C1 segment of cervical spinal cord (tissue), 14 donors: Measurements from ENCODE around the gene PDZD8.

Experiments
- DNase-seq, 14 donors: peaks; one replicate each; lab custom pipeline; 2025; lab: John Stamatoyannopoulos, UW

The PDZD8 gene

GRCh38 chr10:117375360-117376178, at the start of gene PDZD8:
TSS of gene PDZD8 (minus strand) at chr10:117375440. CDS start at chr10:117375227, 213 bp downstream.
- peak; percentile 63 to 96 (median 88) for DNase-seq

GRCh38 chr10:117424171-117424570, 48.9 kb upstream of the PDZD8 start:
- no peak for DNase-seq

GRCh38 chr10:117421985-117422384, 46.7 kb upstream of the PDZD8 start:
- no peak for DNase-seq

GRCh38 chr10:117420768-117421167, 45.5 kb upstream of the PDZD8 start:
- DNase-seq = no peak

GRCh38 chr10:117419921-117420320, 44.7 kb upstream of the PDZD8 start:
- no peak for DNase-seq

GRCh38 chr10:117419159-117419558, 43.9 kb upstream of the PDZD8 start:
- DNase-seq = no peak

- DNase-seq = no peak
Observed at GRCh38 chr10:117418121-117418520, 42.9 kb upstream of the PDZD8 start.

- no peak for DNase-seq
Observed at GRCh38 chr10:117417196-117417595, 42.0 kb upstream of the PDZD8 start.

- DNase-seq = no peak
Observed at GRCh38 chr10:117413928-117414618, 38.8 kb upstream of the PDZD8 start.

GRCh38 chr10:117412469-117413010, 37.3 kb upstream of the PDZD8 start:
- no peak for DNase-seq

- no peak for DNase-seq
Observed at GRCh38 chr10:117411479-117412399, 36.5 kb upstream of the PDZD8 start.

GRCh38 chr10:117410557-117410956, 35.3 kb upstream of the PDZD8 start:
- DNase-seq = no peak

GRCh38 chr10:117409549-117410305, 34.5 kb upstream of the PDZD8 start:
- DNase-seq = no peak

- no peak for DNase-seq
Observed at GRCh38 chr10:117408436-117409384, 33.5 kb upstream of the PDZD8 start.

- no peak for DNase-seq
Observed at GRCh38 chr10:117405730-117406129, 30.5 kb upstream of the PDZD8 start.

- no peak for DNase-seq
Observed at GRCh38 chr10:117400329-117400728, 25.1 kb upstream of the PDZD8 start.

- no peak for DNase-seq
Observed at GRCh38 chr10:117399341-117400196, 24.3 kb upstream of the PDZD8 start.

GRCh38 chr10:117398029-117398428, 22.8 kb upstream of the PDZD8 start:
- no peak for DNase-seq
